GM10266 (cell line): ENCODE results near the gene AMT.

ENCODE experiments used
- DNase-seq: peaks from one replicate; pipeline ENCODE4 v3.0.0; 2012; ENCODE audit errors: extremely low spot score
- CTCF ChIP-seq: IDR thresholded peaks from 2 replicates; pipeline ENCODE4 v1.5.1; 2012; ENCODE audit warnings: mild to moderate bottlenecking, low read depth; ENCODE audit not compliant: control insufficient read depth, insufficient read depth; ENCODE audit errors: missing control alignments

Gene AMT

GRCh38 chr3:49417516-49418120, 4.7 kb downstream of the AMT start:
- TF ChIP-seq CTCF, result no peak
- no peak for DNase-seq

GRCh38 chr3:49416867-49417266, 5.4 kb downstream of the AMT start:
- no peak for TF ChIP-seq CTCF
- no peak for DNase-seq

- DNase-seq, result peak; percentile 54
- TF ChIP-seq CTCF, result no peak
Measured at GRCh38 chr3:49415931-49416601, 6.2 kb downstream of the AMT start.

- TF ChIP-seq CTCF, result no peak
Measured at GRCh38 chr3:49414753-49415152, 7.5 kb downstream of the AMT start.

GRCh38 chr3:49413338-49413734, 8.9 kb downstream of the AMT start:
- no peak for TF ChIP-seq CTCF
- no peak for DNase-seq

More at GRCh38 chr3:49414753-49415152, 7.5 kb downstream of the AMT start:
- no peak for DNase-seq

- no peak for DNase-seq
- no peak for TF ChIP-seq CTCF
Measured at GRCh38 chr3:49412632-49413337, 9.5 kb downstream of the AMT start.
